ENCODE results near the gene LDB1.

The LDB1 gene

GRCh38 chr10:102133373-102134195, 13.4 kb upstream of the LDB1 start:
- Histone ChIP-seq H3K9me3 (ENCODE audit: control insufficient read depth, insufficient read depth, low read length) (no peaks in the 10 kb centered on the region), H3K27me3 (ENCODE audit: control insufficient read depth, insufficient read depth, low read length) (no peaks in the 10 kb centered on the region), H3K4me3 (ENCODE audit: low read depth, low read length) (peak overlapping the region; percentile 99), H3K4me1 (ENCODE audit: control insufficient read depth, insufficient read depth, low read length) (peaks cover 10% of the 10 kb centered on the region), H3K9ac (ENCODE audit: low read depth, low read length) (peak overlapping the region; percentile 98), H3K36me3 (ENCODE audit: control insufficient read depth, insufficient read depth, low read length) (peaks cover 23% of the 10 kb centered on the region)

- no peaks in the 10 kb centered on the region for H3K9me3 ChIP-seq (ENCODE audit: control insufficient read depth, insufficient read depth, low read length)
- peak within 1 kb of the TSS; percentile 99 for H3K4me3 ChIP-seq (ENCODE audit: low read depth, low read length)
- peaks cover 15% of the 10 kb centered on the region for H3K36me3 ChIP-seq (ENCODE audit: control insufficient read depth, insufficient read depth, low read length)
- H3K4me1 ChIP-seq (ENCODE audit: control insufficient read depth, insufficient read depth, low read length), result peaks cover 10% of the 10 kb centered on the region
- H3K9ac ChIP-seq (ENCODE audit: low read depth, low read length), result peak within 1 kb of the TSS; percentile 98
- no peaks in the 10 kb centered on the region for H3K27me3 ChIP-seq (ENCODE audit: control insufficient read depth, insufficient read depth, low read length)
Observed at GRCh38 chr10:102132563-102133372, 12.6 kb upstream of the LDB1 start, which contains the start of gene PPRC1. Gene PPRC1, plus strand, starts transcription at chr10:102133040. Its CDS starts 29 bp downstream, at chr10:102133069.

GRCh38 chr10:102132193-102132562, 12.0 kb upstream of the LDB1 start:
- Histone ChIP-seq H3K27me3 (ENCODE audit: control insufficient read depth, insufficient read depth, low read length) (no peaks in the 10 kb centered on the region), H3K36me3 (ENCODE audit: control insufficient read depth, insufficient read depth, low read length) (peaks cover 11% of the 10 kb centered on the region), H3K4me1 (ENCODE audit: control insufficient read depth, insufficient read depth, low read length) (peaks cover 10% of the 10 kb centered on the region), H3K4me3 (ENCODE audit: low read depth, low read length) (peak overlapping the region; percentile 99), H3K9me3 (ENCODE audit: control insufficient read depth, insufficient read depth, low read length) (no peaks in the 10 kb centered on the region), H3K9ac (ENCODE audit: low read depth, low read length) (no peak overlapping the region)

- H3K9ac ChIP-seq (ENCODE audit: low read depth, low read length), result no peak overlapping the region
Observed at GRCh38 chr10:102131286-102132170, 11.4 kb upstream of the LDB1 start.

GRCh38 chr10:102123223-102123622, 3.1 kb upstream of the LDB1 start:
- Histone ChIP-seq H3K36me3 (ENCODE audit: control insufficient read depth, insufficient read depth, low read length) (no peaks in the 10 kb centered on the region), H3K4me3 (ENCODE audit: low read depth, low read length) (no peak overlapping the region), H3K9me3 (ENCODE audit: control insufficient read depth, insufficient read depth, low read length) (no peaks in the 10 kb centered on the region), H3K4me1 (ENCODE audit: control insufficient read depth, insufficient read depth, low read length) (peaks cover 21% of the 10 kb centered on the region), H3K9ac (ENCODE audit: low read depth, low read length) (no peak overlapping the region), H3K27me3 (ENCODE audit: control insufficient read depth, insufficient read depth, low read length) (no peaks in the 10 kb centered on the region)

More at GRCh38 chr10:102131286-102132170, 11.4 kb upstream of the LDB1 start:
- H3K4me1 ChIP-seq (ENCODE audit: control insufficient read depth, insufficient read depth, low read length), result peaks cover 10% of the 10 kb centered on the region
- peaks cover 9% of the 10 kb centered on the region for H3K36me3 ChIP-seq (ENCODE audit: control insufficient read depth, insufficient read depth, low read length)
- H3K4me3 ChIP-seq (ENCODE audit: low read depth, low read length), result no peak overlapping the region
- H3K9me3 ChIP-seq (ENCODE audit: control insufficient read depth, insufficient read depth, low read length), result no peaks in the 10 kb centered on the region
- no peaks in the 10 kb centered on the region for H3K27me3 ChIP-seq (ENCODE audit: control insufficient read depth, insufficient read depth, low read length)

GRCh38 chr10:102122450-102122849, 2.3 kb upstream of the LDB1 start:
- H3K9ac ChIP-seq (ENCODE audit: low read depth, low read length), result no peak overlapping the region

GRCh38 chr10:102121739-102122372, 1.7 kb upstream of the LDB1 start:
- H3K36me3 ChIP-seq (ENCODE audit: control insufficient read depth, insufficient read depth, low read length), result no peaks in the 10 kb centered on the region
- no peaks in the 10 kb centered on the region for H3K9me3 ChIP-seq (ENCODE audit: control insufficient read depth, insufficient read depth, low read length)
- no peaks in the 10 kb centered on the region for H3K27me3 ChIP-seq (ENCODE audit: control insufficient read depth, insufficient read depth, low read length)
- H3K4me3 ChIP-seq (ENCODE audit: low read depth, low read length), result peak overlapping the region; percentile 82
- H3K4me1 ChIP-seq (ENCODE audit: control insufficient read depth, insufficient read depth, low read length), result peaks cover 32% of the 10 kb centered on the region
- peak overlapping the region; percentile 9 for H3K9ac ChIP-seq (ENCODE audit: low read depth, low read length)

More at GRCh38 chr10:102122450-102122849, 2.3 kb upstream of the LDB1 start:
- H3K9me3 ChIP-seq (ENCODE audit: control insufficient read depth, insufficient read depth, low read length), result no peaks in the 10 kb centered on the region
- no peak overlapping the region for H3K4me3 ChIP-seq (ENCODE audit: low read depth, low read length)
- no peaks in the 10 kb centered on the region for H3K27me3 ChIP-seq (ENCODE audit: control insufficient read depth, insufficient read depth, low read length)
- H3K36me3 ChIP-seq (ENCODE audit: control insufficient read depth, insufficient read depth, low read length), result no peaks in the 10 kb centered on the region
- peaks cover 28% of the 10 kb centered on the region for H3K4me1 ChIP-seq (ENCODE audit: control insufficient read depth, insufficient read depth, low read length)

GRCh38 chr10:102120991-102121738, 997 bp upstream of the LDB1 start:
- no peaks in the 10 kb centered on the region for H3K9me3 ChIP-seq (ENCODE audit: control insufficient read depth, insufficient read depth, low read length)
- peaks cover 38% of the 10 kb centered on the region for H3K4me1 ChIP-seq (ENCODE audit: control insufficient read depth, insufficient read depth, low read length)
- no peaks in the 10 kb centered on the region for H3K27me3 ChIP-seq (ENCODE audit: control insufficient read depth, insufficient read depth, low read length)
- H3K36me3 ChIP-seq (ENCODE audit: control insufficient read depth, insufficient read depth, low read length), result no peaks in the 10 kb centered on the region
- peak overlapping the region; percentile 82 for H3K4me3 ChIP-seq (ENCODE audit: low read depth, low read length)
- H3K9ac ChIP-seq (ENCODE audit: low read depth, low read length), result peak overlapping the region; percentile 74

GRCh38 chr10:102119417-102120141, 589 bp downstream of the LDB1 start:
- H3K9ac ChIP-seq (ENCODE audit: low read depth, low read length), result no peak overlapping the region
- no peaks in the 10 kb centered on the region for H3K9me3 ChIP-seq (ENCODE audit: control insufficient read depth, insufficient read depth, low read length)
- peak overlapping the region; percentile 82 for H3K4me3 ChIP-seq (ENCODE audit: low read depth, low read length)
- peaks cover 45% of the 10 kb centered on the region for H3K4me1 ChIP-seq (ENCODE audit: control insufficient read depth, insufficient read depth, low read length)
- H3K36me3 ChIP-seq (ENCODE audit: control insufficient read depth, insufficient read depth, low read length), result no peaks in the 10 kb centered on the region
- H3K27me3 ChIP-seq (ENCODE audit: control insufficient read depth, insufficient read depth, low read length), result no peaks in the 10 kb centered on the region

GRCh38 chr10:102118867-102119266, 1.3 kb downstream of the LDB1 start:
- peak overlapping the region; percentile 24 for H3K9ac ChIP-seq (ENCODE audit: low read depth, low read length)
- no peaks in the 10 kb centered on the region for H3K36me3 ChIP-seq (ENCODE audit: control insufficient read depth, insufficient read depth, low read length)
- peak overlapping the region; percentile 82 for H3K4me3 ChIP-seq (ENCODE audit: low read depth, low read length)
- H3K9me3 ChIP-seq (ENCODE audit: control insufficient read depth, insufficient read depth, low read length), result no peaks in the 10 kb centered on the region
- H3K4me1 ChIP-seq (ENCODE audit: control insufficient read depth, insufficient read depth, low read length), result peaks cover 45% of the 10 kb centered on the region
- no peaks in the 10 kb centered on the region for H3K27me3 ChIP-seq (ENCODE audit: control insufficient read depth, insufficient read depth, low read length)

Measured in iPS-15b (cell line).